Measurements from ENCODE around the gene EZR. TPM values are rescaled to one million over a fixed set of nuclear protein-coding genes. Genes with fewer than 3 reads are reported as not detected.

Gene EZR
- polyA plus RNA-seq, 1 donor (not counting 4 experiments of a cell fraction or from before 2014, with no cell fraction given): 277 TPM

GRCh38 chr6:158756126-158756525 lies 63.0 kb downstream of the EZR start:
- Histone ChIP-seq H3K4me3 (ENCODE audit: control insufficient read depth in 2 of 3, extremely low read depth in 1 of 3, insufficient read depth in 2 of 3, low read depth in 1 of 3, low read length in 3 of 3) (no peak overlapping the region), H3K27me3 (ENCODE audit: control insufficient read depth, extremely low read depth, insufficient read depth, low read length) (no peaks in the 10 kb centered on the region), H3K36me3 (ENCODE audit: control insufficient read depth in 2 of 2, extremely low read depth in 1 of 2, insufficient read depth in 2 of 2, low read length in 2 of 2) (no peaks in the 10 kb centered on the region), H3K79me2 (ENCODE audit: control insufficient read depth, insufficient read depth, low read length) (no peaks in the 10 kb centered on the region), H3K27ac (ENCODE audit: control insufficient read depth, insufficient read depth, low read length) (no peak overlapping the region), H3K4me2 (ENCODE audit: control insufficient read depth, extremely low read depth, insufficient read depth, low read depth, low read length) (peak overlapping the region; percentile 41), H3K9ac (ENCODE audit: control insufficient read depth, extremely low read depth, insufficient read depth, low read length) (no peak overlapping the region), H4K20me1 (ENCODE audit: control insufficient read depth, extremely low read depth, insufficient read depth, low read length) (no peaks in the 10 kb centered on the region), H3K4me1 (ENCODE audit: control insufficient read depth, extremely low read depth, insufficient read depth, low read length) (peaks cover 12% of the 10 kb centered on the region), H3K9me3 (ENCODE audit: control insufficient read depth, low read depth, low read length) (no peaks in the 10 kb centered on the region), H3K9me1 (ENCODE audit: control insufficient read depth, extremely low read depth, insufficient read depth, low read length) (no peaks in the 10 kb centered on the region), H2AFZ (ENCODE audit: control insufficient read depth, low read length) (peak overlapping the region; percentile 43)
- dilution Hi-C loops (cut with MboI; ENCODE audit: extremely low pct_ligation_motif_present, low sequenced_read_pairs): no loop called here
- peak; percentile 51 for FAIRE-seq
- TF ChIP-seq EZH2 (IDR thresholded peaks at IDR 0.05; ENCODE audit: low read length): no peak
- no peak for DNase-seq (ENCODE audit: low read depth, low spot score)

GRCh38 chr6:158755636-158756035 lies 63.5 kb downstream of the EZR start:
- H3K4me1 ChIP-seq (ENCODE audit: control insufficient read depth, extremely low read depth, insufficient read depth, low read length): peaks cover 12% of the 10 kb centered on the region
- H3K9me1 ChIP-seq (ENCODE audit: control insufficient read depth, extremely low read depth, insufficient read depth, low read length): no peaks in the 10 kb centered on the region
- H3K9me3 ChIP-seq (ENCODE audit: control insufficient read depth, low read depth, low read length): no peaks in the 10 kb centered on the region
- no peak overlapping the region for H2AFZ ChIP-seq (ENCODE audit: control insufficient read depth, low read length)
- no peak overlapping the region for H3K4me3 ChIP-seq (ENCODE audit: control insufficient read depth in 2 of 3, extremely low read depth in 1 of 3, insufficient read depth in 2 of 3, low read depth in 1 of 3, low read length in 3 of 3)
- dilution Hi-C loops (cut with MboI; ENCODE audit: extremely low pct_ligation_motif_present, low sequenced_read_pairs): no loop called here
- DNase-seq (ENCODE audit: low read depth, low spot score): no peak
- FAIRE-seq: no peak
- no peaks in the 10 kb centered on the region for H3K27me3 ChIP-seq (ENCODE audit: control insufficient read depth, extremely low read depth, insufficient read depth, low read length)
- H3K9ac ChIP-seq (ENCODE audit: control insufficient read depth, extremely low read depth, insufficient read depth, low read length): no peak overlapping the region
- H3K4me2 ChIP-seq (ENCODE audit: control insufficient read depth, extremely low read depth, insufficient read depth, low read depth, low read length): no peak overlapping the region
- H4K20me1 ChIP-seq (ENCODE audit: control insufficient read depth, extremely low read depth, insufficient read depth, low read length): no peaks in the 10 kb centered on the region
- TF ChIP-seq EZH2 (IDR thresholded peaks at IDR 0.05; ENCODE audit: low read length): no peak
- TF ChIP-seq, protein P1, sequence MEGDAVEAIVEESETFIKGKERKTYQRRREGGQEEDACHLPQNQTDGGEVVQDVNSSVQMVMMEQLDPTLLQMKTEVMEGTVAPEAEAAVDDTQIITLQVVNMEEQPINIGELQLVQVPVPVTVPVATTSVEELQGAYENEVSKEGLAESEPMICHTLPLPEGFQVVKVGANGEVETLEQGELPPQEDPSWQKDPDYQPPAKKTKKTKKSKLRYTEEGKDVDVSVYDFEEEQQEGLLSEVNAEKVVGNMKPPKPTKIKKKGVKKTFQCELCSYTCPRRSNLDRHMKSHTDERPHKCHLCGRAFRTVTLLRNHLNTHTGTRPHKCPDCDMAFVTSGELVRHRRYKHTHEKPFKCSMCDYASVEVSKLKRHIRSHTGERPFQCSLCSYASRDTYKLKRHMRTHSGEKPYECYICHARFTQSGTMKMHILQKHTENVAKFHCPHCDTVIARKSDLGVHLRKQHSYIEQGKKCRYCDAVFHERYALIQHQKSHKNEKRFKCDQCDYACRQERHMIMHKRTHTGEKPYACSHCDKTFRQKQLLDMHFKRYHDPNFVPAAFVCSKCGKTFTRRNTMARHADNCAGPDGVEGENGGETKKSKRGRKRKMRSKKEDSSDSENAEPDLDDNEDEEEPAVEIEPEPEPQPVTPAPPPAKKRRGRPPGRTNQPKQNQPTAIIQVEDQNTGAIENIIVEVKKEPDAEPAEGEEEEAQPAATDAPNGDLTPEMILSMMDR (optimal IDR thresholded peaks at IDR 0.05 in 1 of 3, IDR thresholded peaks at IDR 0.05 in 1 of 3, conservative IDR thresholded peaks at IDR 0.05 in 1 of 3; ENCODE audit: extremely low read depth in 1 of 3, insufficient read depth in 2 of 3, low read length in 3 of 3): no peak
- no peaks in the 10 kb centered on the region for H3K79me2 ChIP-seq (ENCODE audit: control insufficient read depth, insufficient read depth, low read length)
- H3K36me3 ChIP-seq (ENCODE audit: control insufficient read depth in 2 of 2, extremely low read depth in 1 of 2, insufficient read depth in 2 of 2, low read length in 2 of 2): no peaks in the 10 kb centered on the region
- no peak overlapping the region for H3K27ac ChIP-seq (ENCODE audit: control insufficient read depth, insufficient read depth, low read length)

- Histone ChIP-seq H3K36me3 (ENCODE audit: control insufficient read depth in 2 of 2, extremely low read depth in 1 of 2, insufficient read depth in 2 of 2, low read length in 2 of 2) (no peaks in the 10 kb centered on the region), H3K9ac (ENCODE audit: control insufficient read depth, extremely low read depth, insufficient read depth, low read length) (no peak overlapping the region), H3K4me2 (ENCODE audit: control insufficient read depth, extremely low read depth, insufficient read depth, low read depth, low read length) (no peak overlapping the region), H3K27me3 (ENCODE audit: control insufficient read depth, extremely low read depth, insufficient read depth, low read length) (no peaks in the 10 kb centered on the region), H2AFZ (ENCODE audit: control insufficient read depth, low read length) (no peak overlapping the region), H3K27ac (ENCODE audit: control insufficient read depth, insufficient read depth, low read length) (no peak overlapping the region), H3K79me2 (ENCODE audit: control insufficient read depth, insufficient read depth, low read length) (no peaks in the 10 kb centered on the region), H3K4me1 (ENCODE audit: control insufficient read depth, extremely low read depth, insufficient read depth, low read length) (peaks cover 12% of the 10 kb centered on the region), H3K9me3 (ENCODE audit: control insufficient read depth, low read depth, low read length) (no peaks in the 10 kb centered on the region), H3K4me3 (ENCODE audit: control insufficient read depth in 2 of 3, extremely low read depth in 1 of 3, insufficient read depth in 2 of 3, low read depth in 1 of 3, low read length in 3 of 3) (no peak overlapping the region), H3K9me1 (ENCODE audit: control insufficient read depth, extremely low read depth, insufficient read depth, low read length) (no peaks in the 10 kb centered on the region), H4K20me1 (ENCODE audit: control insufficient read depth, extremely low read depth, insufficient read depth, low read length) (no peaks in the 10 kb centered on the region)
- TF ChIP-seq, protein P1 (optimal IDR thresholded peaks at IDR 0.05 in 1 of 3, IDR thresholded peaks at IDR 0.05 in 1 of 3, conservative IDR thresholded peaks at IDR 0.05 in 1 of 3; ENCODE audit: extremely low read depth in 1 of 3, insufficient read depth in 2 of 3, low read length in 3 of 3): no peak
- TF ChIP-seq EZH2 (IDR thresholded peaks at IDR 0.05; ENCODE audit: low read length): no peak
- dilution Hi-C loops (cut with MboI; ENCODE audit: extremely low pct_ligation_motif_present, low sequenced_read_pairs): no loop called here
- DNase-seq (ENCODE audit: low read depth, low spot score): no peak
- FAIRE-seq: no peak
Observed at GRCh38 chr6:158754738-158755137, 64.4 kb downstream of the EZR start.
